ENCODE results near the gene CCS. TPM values are rescaled to one million over a fixed set of nuclear protein-coding genes. Genes with fewer than 3 reads are reported as not detected.
"Not testable (repeated sequence)": the region's sequence is repeated elsewhere in the genome, so short reads cannot be mapped to it uniquely, and the experiment has no call there.

Gene CCS
- polyA plus RNA-seq, 3 donors: 37.6 to 41.9 (median 39.5) TPM

GRCh38 chr11:66589996-66590675 lies 2.8 kb upstream of the CCS start:
- no peak for DNase-seq (ENCODE audit: low read depth in 3 of 3, low spot score in 2 of 3)

GRCh38 chr11:66591175-66591574 lies 1.8 kb upstream of the CCS start:
- DNase-seq (ENCODE audit: low read depth in 3 of 3, low spot score in 2 of 3): no peak

- DNase-seq (ENCODE audit: low read depth in 3 of 3, low spot score in 2 of 3): no peak
Observed at GRCh38 chr11:66593303-66593635, 284 bp downstream of the CCS start.

- no peak for DNase-seq (ENCODE audit: low read depth in 3 of 3, low spot score in 2 of 3)
Observed at GRCh38 chr11:66593650-66594049, 665 bp downstream of the CCS start.

GRCh38 chr11:66595245-66595904 lies 2.4 kb downstream of the CCS start:
- DNase-seq (ENCODE audit: low read depth in 3 of 3, low spot score in 2 of 3): peak in 1 of 3 donors; percentile 51

- no peak for DNase-seq (ENCODE audit: low read depth in 3 of 3, low spot score in 2 of 3)
Observed at GRCh38 chr11:66598993-66599392, 6.0 kb downstream of the CCS start.

- DNase-seq (ENCODE audit: low read depth in 3 of 3, low spot score in 2 of 3): no peak
Observed at GRCh38 chr11:66600219-66600618, 7.2 kb downstream of the CCS start.

GRCh38 chr11:66600631-66601233 lies 7.7 kb downstream of the CCS start:
- DNase-seq (ENCODE audit: low read depth in 3 of 3, low spot score in 2 of 3): no peak

GRCh38 chr11:66603072-66603471 lies 10.1 kb downstream of the CCS start:
- DNase-seq (ENCODE audit: low read depth in 3 of 3, low spot score in 2 of 3): no peak

GRCh38 chr11:66604155-66604554 lies 11.2 kb downstream of the CCS start:
- DNase-seq (ENCODE audit: low read depth in 3 of 3, low spot score in 2 of 3): no peak

- DNase-seq (ENCODE audit: low read depth in 3 of 3, low spot score in 2 of 3): not testable (repeated sequence)
Observed at GRCh38 chr11:66606608-66607007, 13.6 kb downstream of the CCS start.

- no peak for DNase-seq (ENCODE audit: low read depth in 3 of 3, low spot score in 2 of 3)
Observed at GRCh38 chr11:66607126-66607834, 14.3 kb downstream of the CCS start.

- no peak for DNase-seq (ENCODE audit: low read depth in 3 of 3, low spot score in 2 of 3)
Observed at GRCh38 chr11:66609721-66610617, 17.0 kb downstream of the CCS start.

- DNase-seq (ENCODE audit: low read depth in 3 of 3, low spot score in 2 of 3): no peak
Observed at GRCh38 chr11:66612458-66612857, 19.5 kb downstream of the CCS start.

- no peak for DNase-seq (ENCODE audit: low read depth in 3 of 3, low spot score in 2 of 3)
Observed at GRCh38 chr11:66614073-66614472, 21.1 kb downstream of the CCS start.

- DNase-seq (ENCODE audit: low read depth in 3 of 3, low spot score in 2 of 3): peak; percentile 97 to 99 (median 98)
Observed at GRCh38 chr11:66616379-66617154, 23.6 kb downstream of the CCS start, which contains the start of gene RBM14. RBM14 (plus strand) TSS chr11:66616630; CDS start chr11:66616721, 91 bp downstream.

- no peak for DNase-seq (ENCODE audit: low read depth in 3 of 3, low spot score in 2 of 3)
Observed at GRCh38 chr11:66617155-66617834, 24.3 kb downstream of the CCS start.

- DNase-seq (ENCODE audit: low read depth in 3 of 3, low spot score in 2 of 3): no peak
Observed at GRCh38 chr11:66619080-66619554, 26.1 kb downstream of the CCS start.

- no peak for DNase-seq (ENCODE audit: low read depth in 3 of 3, low spot score in 2 of 3)
Observed at GRCh38 chr11:66624450-66624849, 31.5 kb downstream of the CCS start.
